SU-DHL-6 (cell line): Measurements from ENCODE around the gene PAX1.

ENCODE experiments used
- EZH2phosphoT487 ChIP-seq: fragments of 200-600 bp; sonication (generic), shearing (Covaris generic); conservative IDR thresholded peaks from 2 replicates; pipeline ENCODE4 v1.6.1; 2018; ENCODE audit warnings: mild to moderate bottlenecking, antibody characterized with exemption, low read length, moderate library complexity, mixed read lengths
- TF ChIP-seq, protein P1 (sequence below): fragments of 200-600 bp; sonication (generic); IDR thresholded peaks from one replicate; pipeline ENCODE4 v1.5.1; 2017; ENCODE audit warnings: antibody characterized with exemption, mild to moderate bottlenecking, low read length, moderate library complexity; ENCODE audit not compliant: insufficient read depth, poor library complexity, severe bottlenecking

DNA sequence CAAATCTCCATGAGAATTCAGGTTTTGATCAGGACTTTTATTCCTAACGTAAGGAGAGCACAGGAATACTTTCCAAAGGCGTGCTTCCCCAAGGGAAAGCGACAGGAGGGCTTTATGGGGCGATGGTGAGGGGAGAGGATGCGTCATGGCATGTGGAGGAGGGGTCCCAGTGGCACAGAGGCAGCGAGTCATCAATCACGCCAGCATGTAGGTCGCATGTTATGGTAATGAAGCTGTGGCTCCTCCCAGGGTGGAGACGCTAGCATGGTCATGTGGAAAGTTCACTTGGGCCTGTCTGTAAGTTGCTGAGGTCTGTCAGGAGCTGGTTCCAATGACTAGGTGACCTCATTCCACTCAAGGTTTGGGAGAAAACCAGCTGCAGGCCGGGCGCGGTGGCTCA lies 35.3 kb upstream of the PAX1 start:
- TF ChIP-seq, protein P1, sequence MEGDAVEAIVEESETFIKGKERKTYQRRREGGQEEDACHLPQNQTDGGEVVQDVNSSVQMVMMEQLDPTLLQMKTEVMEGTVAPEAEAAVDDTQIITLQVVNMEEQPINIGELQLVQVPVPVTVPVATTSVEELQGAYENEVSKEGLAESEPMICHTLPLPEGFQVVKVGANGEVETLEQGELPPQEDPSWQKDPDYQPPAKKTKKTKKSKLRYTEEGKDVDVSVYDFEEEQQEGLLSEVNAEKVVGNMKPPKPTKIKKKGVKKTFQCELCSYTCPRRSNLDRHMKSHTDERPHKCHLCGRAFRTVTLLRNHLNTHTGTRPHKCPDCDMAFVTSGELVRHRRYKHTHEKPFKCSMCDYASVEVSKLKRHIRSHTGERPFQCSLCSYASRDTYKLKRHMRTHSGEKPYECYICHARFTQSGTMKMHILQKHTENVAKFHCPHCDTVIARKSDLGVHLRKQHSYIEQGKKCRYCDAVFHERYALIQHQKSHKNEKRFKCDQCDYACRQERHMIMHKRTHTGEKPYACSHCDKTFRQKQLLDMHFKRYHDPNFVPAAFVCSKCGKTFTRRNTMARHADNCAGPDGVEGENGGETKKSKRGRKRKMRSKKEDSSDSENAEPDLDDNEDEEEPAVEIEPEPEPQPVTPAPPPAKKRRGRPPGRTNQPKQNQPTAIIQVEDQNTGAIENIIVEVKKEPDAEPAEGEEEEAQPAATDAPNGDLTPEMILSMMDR, result no peak
- no peak for TF ChIP-seq EZH2phosphoT487
